Hematopoietic multipotent progenitor cell treated with erythropoietin and hydrocortisone succinate and interleukin-3 and kit ligand, for 8 days (in vitro differentiated cells): ENCODE measurements around the gene RFESD.
"Not testable (repeated sequence)": the region's sequence is repeated elsewhere in the genome, so short reads cannot be mapped to it uniquely, and the experiment has no call there.

Experiments used
- DNase-seq: peaks from one replicate; pipeline ENCODE4 v3.0.0-alpha.2; 2015

The RFESD gene

DNA sequence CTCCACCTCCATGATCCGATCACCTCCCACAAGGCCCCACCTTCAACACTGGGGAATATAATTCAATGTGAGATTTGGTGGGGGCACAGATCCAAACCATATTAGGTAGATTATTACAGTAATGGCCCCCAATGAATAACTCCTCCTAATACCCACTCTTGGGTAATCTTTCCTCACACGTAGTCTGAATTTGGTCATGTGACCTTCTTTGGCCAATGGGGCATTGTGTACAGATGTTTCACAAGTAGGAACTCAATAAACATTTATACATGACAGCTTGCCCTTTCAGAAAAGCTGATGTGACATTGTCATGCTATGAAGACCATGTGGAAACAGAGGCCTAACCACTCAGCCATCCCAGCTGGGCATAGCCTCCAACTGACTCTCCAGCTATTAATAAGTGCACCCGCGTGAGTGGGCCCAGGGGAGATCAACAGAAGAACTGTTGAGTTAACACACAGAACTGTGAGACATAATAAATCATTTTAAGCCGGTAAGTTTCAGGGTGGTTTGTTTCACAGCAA lies 16.1 kb upstream of the RFESD start:
- DNase-seq = no peak

GRCh38 chr5:95631255-95631958 lies 15.2 kb upstream of the RFESD start:
- peak; percentile 56 for DNase-seq

DNA sequence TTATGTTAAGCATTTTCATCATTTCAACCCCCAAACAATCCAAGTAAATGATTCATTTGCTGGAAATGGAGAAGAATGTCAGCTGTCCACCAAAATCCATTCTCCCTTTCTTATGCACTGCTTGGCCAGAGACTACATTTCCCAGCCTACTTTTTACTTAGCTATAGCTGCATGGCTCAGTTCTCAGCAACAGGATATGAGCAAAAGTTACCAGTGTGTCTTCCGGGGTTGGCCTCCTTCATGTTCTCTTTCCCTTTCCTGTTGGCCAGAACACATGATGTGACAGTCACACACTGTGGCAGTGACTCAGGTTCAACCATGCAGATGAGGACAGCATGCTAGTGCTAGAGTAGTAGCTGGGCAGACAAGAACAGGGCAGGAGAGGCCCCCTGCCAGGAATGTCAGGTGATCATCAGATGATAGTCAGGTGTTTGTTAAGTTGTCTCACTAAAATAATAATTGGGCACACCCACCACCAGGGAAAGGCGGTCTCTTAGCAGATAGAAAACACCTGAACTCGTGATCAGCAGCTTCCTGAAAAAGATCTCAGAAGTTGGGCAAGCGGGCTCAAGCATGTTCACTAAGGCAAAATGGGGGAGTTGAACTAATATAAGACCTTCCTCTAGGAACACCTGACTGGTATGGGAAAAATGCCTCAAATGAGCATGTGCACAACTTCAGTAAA lies 14.4 kb upstream of the RFESD start:
- DNase-seq = peak; percentile 79

- DNase-seq = not testable (repeated sequence)
Observed at GRCh38 chr5:95632942-95633341, 13.6 kb upstream of the RFESD start.

DNA sequence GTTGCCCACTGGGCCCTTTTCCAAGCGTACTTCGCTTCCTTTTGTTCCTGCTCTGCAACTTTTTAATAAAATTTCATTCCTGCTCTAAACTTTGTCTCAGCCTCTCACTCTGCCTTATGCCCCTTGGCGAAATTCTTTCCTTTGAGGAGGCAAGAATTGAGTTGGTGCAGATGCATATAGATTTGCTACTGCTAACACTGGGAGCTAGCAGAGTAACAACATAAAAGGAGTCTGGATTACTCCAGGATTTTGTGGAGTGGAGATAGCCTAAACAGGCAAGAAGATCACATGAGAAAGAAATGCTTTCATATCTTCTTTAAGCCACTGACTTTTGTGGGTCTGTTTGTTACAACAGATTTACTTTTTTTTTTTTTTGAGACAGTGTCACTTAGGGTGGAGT lies 12.9 kb upstream of the RFESD start:
- DNase-seq = no peak

DNA sequence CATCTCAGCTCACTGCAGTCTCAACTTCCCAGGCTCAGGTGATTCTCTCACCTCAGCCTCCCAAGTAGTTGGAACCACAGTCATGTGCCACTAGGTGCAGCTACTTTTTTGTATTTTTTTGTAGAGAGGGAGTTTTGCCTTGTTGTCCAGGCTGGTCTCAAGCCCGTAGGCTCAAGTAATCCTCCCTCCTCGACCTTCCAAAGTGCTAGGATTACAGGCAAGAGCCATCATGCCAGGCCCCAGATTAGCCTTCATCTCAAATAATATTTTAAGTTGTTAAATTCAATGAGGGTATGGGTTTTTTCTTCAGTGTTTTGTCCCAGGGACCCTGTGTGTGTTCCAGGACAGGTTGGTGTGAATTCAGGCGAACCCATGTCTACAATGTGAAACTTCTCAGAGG lies 12.5 kb upstream of the RFESD start:
- DNase-seq = no peak

DNA sequence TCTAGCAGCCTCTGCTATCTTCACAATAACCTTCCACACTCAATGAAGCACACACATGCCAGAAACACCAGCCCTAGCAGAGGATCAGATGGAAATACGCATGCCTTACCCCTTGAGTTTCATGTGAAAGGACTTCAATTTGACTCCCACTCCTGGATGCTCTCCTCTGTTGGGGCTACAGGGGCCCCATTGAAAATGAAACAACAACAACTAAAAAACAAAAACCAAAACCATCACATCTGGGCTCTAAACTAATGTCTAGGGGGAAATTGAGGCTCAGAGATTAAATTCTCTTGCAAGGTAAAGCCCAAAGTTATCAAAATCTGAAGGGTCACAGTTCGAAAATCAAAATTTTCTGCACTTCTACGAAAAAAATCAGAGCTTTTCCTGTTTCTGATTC lies 7.9 kb upstream of the RFESD start:
- no peak for DNase-seq

DNA sequence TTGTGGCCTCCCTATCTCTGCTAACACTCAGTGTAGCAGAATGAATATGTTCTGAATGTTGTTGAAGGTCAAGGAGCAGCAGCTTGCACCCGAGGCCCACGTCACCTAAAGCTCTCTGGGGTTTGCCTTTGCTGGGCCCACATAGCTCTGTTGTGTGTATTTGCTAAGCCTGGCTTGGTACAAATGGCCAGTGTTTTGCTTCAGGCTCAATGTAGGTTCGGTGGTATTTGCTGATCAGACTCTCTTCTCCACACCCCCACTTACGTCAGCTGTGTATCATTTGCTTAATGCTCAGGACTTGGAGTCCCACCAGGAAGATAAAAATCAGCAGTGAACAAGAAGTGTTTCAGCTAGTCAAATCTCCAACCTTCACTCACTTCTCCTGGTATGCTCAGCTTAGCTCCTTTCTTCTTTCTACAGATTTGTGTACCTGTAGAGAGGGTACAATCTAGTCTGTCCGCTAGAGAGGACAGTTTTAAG lies 4.8 kb upstream of the RFESD start:
- DNase-seq = no peak

- no peak for DNase-seq
Observed at GRCh38 chr5:95643152-95643551, 3.4 kb upstream of the RFESD start.

GRCh38 chr5:95644351-95645042 lies 2.1 kb upstream of the RFESD start:
- peak; percentile 82 for DNase-seq

- DNase-seq = not testable (repeated sequence)
Observed at GRCh38 chr5:95646226-95646568, 380 bp upstream of the RFESD start.

DNA sequence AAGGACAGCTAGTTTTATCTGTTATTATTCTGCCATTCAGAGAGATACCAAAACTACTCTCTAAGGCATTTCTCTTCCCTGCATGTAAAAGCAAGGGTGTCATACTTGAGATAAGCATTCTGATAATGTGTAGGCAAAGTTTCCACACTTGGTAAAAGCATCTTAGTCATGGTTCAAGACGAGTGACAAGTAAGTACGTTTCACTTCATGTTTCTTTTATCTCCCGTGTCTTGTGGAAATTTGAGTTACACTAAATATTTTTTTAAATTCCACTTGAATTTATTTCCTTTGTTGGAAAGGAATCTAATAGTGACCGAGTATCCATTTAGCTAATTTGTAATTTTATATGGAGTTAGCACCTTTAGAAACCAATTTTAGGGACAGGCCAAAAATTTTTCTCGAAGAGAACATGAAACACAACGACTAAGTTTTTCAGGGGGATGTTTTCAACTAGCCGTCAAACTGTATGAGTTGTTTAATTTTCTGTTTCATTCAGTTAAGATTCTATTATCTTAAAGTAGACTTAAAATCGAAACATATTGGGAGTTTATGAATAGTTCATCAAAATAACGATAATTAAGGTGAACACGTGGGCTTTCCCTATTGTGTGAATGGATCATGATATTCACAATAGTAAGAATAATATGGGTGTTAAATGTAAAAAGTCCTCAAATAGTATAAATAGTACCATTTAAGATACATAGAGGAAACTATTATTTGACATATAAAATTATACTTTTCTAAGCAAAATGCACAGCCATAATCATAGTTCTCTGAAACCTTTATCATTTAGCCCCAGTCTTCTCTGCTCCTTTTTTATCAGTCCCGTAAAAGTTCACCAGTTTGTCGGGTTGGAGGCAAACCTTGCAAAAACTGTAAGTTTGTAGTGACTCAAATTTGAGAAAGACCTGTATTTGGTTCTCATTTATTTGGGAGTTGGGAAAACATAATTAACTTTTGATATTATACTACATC lies 1.6 kb downstream of the RFESD start:
- peak; percentile 96 for DNase-seq

- peak; percentile 34 for DNase-seq
Observed at GRCh38 chr5:95649274-95649673, 2.7 kb downstream of the RFESD start.

DNA sequence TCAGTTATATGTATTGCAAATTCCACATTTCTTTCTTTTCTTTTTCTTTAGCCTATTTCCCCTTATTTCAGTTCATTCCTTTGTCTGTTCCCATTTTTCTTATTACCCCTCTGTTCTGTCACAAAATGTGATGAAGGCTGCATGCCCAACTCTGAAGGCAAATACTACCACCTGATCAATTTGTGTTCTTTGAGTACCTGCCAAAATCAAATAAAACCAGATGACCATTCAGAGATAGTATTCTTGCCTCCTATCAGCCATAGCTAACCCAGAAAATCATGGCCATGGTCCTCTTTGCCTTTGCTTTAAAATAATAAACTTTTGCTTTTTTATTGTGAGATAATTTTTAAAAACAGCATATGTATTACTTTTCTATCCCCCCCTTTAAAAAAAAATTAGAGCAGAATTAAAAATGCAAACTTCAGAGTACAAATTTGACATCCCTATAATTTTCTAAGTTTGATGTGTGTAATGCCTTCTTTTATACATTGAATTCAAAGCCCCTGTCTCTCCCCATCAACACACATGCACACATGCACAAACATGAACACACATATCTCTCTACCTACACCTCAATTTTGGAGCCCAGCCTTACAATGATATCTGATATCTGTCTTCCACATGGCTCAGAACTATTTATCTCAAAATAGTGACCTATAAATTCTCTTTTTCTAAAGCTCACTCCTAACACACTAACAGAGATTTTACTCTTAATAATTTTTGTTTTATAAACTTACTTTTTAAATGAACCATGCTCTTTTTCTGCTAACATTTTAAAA lies 3.5 kb downstream of the RFESD start:
- peak; percentile 65 for DNase-seq

GRCh38 chr5:95652849-95653248 lies 6.3 kb downstream of the RFESD start:
- no peak for DNase-seq

- no peak for DNase-seq
Observed at GRCh38 chr5:95654196-95654595, 7.6 kb downstream of the RFESD start.

DNA sequence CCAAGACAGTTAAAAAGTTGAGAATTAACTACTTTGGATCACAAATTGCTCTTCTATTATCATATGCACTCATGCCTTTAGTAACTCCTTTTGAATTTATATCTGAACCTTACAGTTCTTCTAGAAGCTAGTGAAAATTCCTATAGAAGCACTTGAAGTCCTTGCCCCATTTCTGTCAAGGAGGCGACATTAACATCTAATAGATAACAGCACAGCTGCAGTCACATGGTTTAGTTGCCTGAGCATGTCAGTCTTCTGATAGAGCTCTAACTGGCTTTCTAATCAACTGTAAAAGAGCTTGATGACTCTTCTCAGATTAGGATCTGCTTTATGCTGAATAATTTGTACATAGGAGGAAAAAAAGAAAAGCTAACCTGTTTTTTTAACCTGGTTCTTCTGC lies 9.0 kb downstream of the RFESD start:
- peak; percentile 88 for DNase-seq

GRCh38 chr5:95660060-95660459 lies 13.5 kb downstream of the RFESD start:
- DNase-seq = no peak

DNA sequence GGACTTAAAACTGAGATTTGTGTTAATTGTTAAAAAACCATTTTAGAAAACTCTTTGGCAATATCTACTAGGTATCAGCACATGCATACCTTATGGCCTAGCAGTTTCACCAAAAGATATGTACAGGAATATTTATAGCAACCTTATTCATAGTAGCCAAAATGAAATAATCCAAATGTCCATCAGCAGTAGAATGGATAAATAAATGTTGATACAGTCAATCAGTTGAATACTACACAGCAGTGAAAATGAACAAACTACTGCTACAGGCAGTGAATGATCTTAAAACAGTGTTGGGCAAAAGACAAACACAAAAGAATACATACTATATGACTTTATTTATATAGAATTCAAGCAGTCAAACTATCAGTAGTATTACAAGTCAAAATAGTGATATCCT lies 16.4 kb downstream of the RFESD start:
- DNase-seq = no peak

DNA sequence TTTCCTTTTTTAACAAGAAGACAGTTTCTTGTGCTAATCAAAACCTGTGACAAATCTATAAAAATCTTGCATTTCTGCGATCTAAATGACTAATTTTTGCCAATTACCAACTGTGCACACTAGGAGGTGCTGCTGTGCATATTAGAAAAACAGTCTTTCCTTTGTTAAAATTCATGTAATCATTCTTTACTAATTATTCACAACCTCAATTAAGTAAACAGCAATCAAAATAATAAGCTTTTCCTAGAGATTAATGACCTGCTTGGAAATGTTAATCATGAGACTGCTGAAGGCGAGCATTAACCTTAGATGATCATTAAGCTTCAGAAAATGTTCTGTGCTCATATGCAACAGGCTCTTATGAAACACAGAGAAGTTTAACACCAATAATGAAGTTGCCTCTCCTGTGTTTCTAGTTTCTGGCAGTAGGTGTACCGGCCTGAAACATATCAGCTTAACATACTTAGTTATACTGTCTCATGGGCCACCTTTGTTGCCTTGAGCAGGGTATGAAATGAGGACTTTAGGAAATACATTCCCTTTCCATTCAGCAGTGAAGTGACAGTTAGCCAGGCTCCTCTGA lies 17.7 kb downstream of the RFESD start:
- DNase-seq = peak; percentile 79

DNA sequence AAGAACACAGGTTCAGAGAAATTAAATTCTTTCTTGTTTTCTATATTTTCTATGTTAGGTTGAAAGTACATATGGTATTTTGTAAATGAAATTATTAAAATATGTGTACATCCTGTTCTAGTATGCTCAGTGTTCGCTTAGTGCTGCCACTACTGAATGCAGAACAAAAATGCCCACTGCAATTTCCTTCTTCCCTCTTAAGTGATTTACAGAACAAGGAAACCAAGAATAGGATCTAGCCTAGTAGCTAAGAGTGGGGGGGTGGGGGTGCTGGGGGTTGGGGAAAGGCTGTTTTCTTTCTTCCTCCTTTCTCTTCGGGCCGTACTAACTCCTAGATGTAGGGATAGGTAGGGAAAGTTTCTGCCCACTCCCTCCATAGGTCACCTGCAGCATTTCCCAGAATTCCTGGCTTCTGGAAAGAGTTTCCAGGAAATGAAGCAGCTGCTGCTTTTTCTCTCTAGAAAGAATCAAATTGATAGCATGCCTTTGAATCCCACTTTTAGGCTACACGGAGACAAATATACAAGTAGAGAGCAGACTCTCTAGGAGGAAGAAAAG lies 20.6 kb downstream of the RFESD start:
- no peak for DNase-seq
